KOPT-K1 (cell line): ENCODE measurements around the gene NFIA.
"Not testable (repeated sequence)": the region's sequence is repeated elsewhere in the genome, so short reads cannot be mapped to it uniquely, and the experiment has no call there.

Experiments
- H3K27ac ChIP-seq: fragments of 200-600 bp; sonication (generic); 2 replicates; pipeline ENCODE4 v1.5.1; 2016; ENCODE audit warnings: antibody characterized with exemption, mild to moderate bottlenecking, low read depth, low read length; ENCODE audit not compliant: poor library complexity, severe bottlenecking
- H3K36me3 ChIP-seq: fragments of 200-600 bp; sonication (generic); 2 replicates; pipeline ENCODE4 v1.5.1; 2017; ENCODE audit warnings: antibody characterized with exemption, mild to moderate bottlenecking, low read length, moderate library complexity; ENCODE audit not compliant: insufficient read depth
- H3K9me3 ChIP-seq: fragments of 200-600 bp; sonication (generic); 2 replicates; pipeline ENCODE4 v1.5.1; 2017; ENCODE audit warnings: antibody characterized with exemption, low read length, mild to moderate bottlenecking; ENCODE audit not compliant: insufficient read depth, poor library complexity, severe bottlenecking

The NFIA gene

DNA sequence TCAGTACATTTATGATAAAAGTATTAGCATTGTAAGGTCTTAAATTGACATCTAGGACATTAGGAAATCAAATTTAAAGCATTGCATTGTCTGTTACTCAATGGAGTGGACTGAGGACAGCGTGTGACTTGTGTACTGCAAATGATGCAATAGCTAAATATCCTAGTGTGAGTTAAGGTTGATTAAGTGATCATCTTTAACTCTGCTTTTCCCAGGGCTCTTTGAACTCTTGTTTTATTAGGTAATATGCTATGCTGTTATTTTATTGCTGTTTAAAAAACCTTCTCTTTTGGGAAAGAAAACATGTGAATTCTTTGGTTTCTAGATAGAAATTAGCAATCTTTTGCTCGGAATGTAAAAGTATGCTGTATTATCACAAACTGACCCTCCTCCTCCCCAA is 38.6 kb downstream of the NFIA start:
- no peak overlapping the region for H3K27ac ChIP-seq
- no peaks in the 10 kb centered on the region for H3K36me3 ChIP-seq
- no peaks in the 10 kb centered on the region for H3K9me3 ChIP-seq

- Histone ChIP-seq H3K36me3 (no peaks in the 10 kb centered on the region), H3K9me3 (no peaks in the 10 kb centered on the region), H3K27ac (no peak overlapping the region)
Observed at GRCh38 chr1:61121631-61122030, 39.3 kb downstream of the NFIA start.

DNA sequence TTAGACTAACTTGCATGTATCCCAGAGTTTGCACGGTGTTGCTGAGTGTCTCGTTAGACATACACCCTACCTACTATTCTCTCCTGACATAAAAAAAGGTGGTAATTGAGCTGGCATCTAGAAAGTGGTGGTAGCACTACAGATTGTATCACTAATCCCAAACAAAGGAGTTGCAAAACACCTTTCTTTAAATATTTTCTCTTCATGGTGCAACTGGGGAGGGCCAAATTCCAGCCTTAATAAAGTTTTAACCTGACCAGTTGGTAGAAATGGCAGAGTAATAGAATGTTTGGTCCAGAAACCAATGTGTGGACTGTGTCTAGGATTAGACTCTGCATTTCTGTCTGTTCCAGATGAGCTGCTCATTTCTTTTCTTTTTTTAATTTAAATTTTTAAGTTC is 40.0 kb downstream of the NFIA start:
- Histone ChIP-seq H3K9me3 (no peaks in the 10 kb centered on the region), H3K36me3 (no peaks in the 10 kb centered on the region), H3K27ac (no peak overlapping the region)

GRCh38 chr1:61123326-61123725 is 41.0 kb downstream of the NFIA start:
- Histone ChIP-seq H3K36me3 (no peaks in the 10 kb centered on the region), H3K9me3 (no peaks in the 10 kb centered on the region), H3K27ac (no peak overlapping the region)

DNA sequence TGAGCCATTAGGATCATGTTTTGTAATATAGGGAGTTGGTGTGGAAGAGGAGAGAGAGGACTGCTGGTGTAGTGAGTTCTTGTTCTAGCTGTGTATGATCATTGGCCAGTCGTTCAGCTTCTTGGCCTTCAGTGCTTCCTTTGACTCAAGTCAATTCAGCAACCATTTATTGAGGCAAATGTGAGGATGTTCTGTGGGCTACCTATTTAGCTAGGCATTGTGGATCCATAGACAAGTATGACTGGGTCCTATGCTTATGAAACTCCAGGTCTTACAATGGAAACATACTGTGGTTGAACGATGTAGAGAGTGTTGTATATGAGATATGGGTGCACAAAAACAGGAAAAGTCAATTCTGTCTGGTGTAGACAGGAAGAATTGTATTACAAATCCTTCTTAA is 41.7 kb downstream of the NFIA start:
- Histone ChIP-seq H3K27ac (no peak overlapping the region), H3K36me3 (no peaks in the 10 kb centered on the region), H3K9me3 (no peaks in the 10 kb centered on the region)

DNA sequence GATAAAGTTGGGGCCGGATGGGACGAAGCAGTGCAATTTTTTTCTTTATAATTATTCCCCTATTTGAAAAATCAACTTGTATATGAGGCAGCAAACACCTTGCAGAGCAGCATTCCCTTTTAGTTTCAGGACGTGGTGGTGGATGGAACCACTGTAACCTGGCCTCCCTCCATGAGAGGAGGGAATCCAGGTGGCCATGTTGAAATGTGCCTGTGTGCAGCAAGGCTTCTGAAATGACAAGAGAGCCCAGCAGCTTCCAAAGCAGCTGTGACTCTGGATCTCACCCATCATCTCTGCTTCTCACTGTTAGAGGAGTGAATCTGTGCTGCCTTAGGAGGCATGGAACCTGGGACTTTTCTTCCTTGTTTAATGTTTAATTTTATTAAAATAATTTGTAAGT is 42.3 kb downstream of the NFIA start:
- H3K27ac ChIP-seq, result no peak overlapping the region
- no peaks in the 10 kb centered on the region for H3K9me3 ChIP-seq
- no peaks in the 10 kb centered on the region for H3K36me3 ChIP-seq

GRCh38 chr1:61125263-61125662 is 42.9 kb downstream of the NFIA start:
- no peaks in the 10 kb centered on the region for H3K9me3 ChIP-seq

GRCh38 chr1:61125895-61126294 is 43.5 kb downstream of the NFIA start:
- no peaks in the 10 kb centered on the region for H3K9me3 ChIP-seq

More at GRCh38 chr1:61125263-61125662, 42.9 kb downstream of the NFIA start:
- Histone ChIP-seq H3K36me3 (no peaks in the 10 kb centered on the region), H3K27ac (no peak overlapping the region)

GRCh38 chr1:61126843-61127242 is 44.5 kb downstream of the NFIA start:
- not testable (repeated sequence) for H3K9me3 ChIP-seq, H3K36me3 ChIP-seq

More at GRCh38 chr1:61125895-61126294, 43.5 kb downstream of the NFIA start:
- Histone ChIP-seq H3K36me3 (no peaks in the 10 kb centered on the region), H3K27ac (no peak overlapping the region)

DNA sequence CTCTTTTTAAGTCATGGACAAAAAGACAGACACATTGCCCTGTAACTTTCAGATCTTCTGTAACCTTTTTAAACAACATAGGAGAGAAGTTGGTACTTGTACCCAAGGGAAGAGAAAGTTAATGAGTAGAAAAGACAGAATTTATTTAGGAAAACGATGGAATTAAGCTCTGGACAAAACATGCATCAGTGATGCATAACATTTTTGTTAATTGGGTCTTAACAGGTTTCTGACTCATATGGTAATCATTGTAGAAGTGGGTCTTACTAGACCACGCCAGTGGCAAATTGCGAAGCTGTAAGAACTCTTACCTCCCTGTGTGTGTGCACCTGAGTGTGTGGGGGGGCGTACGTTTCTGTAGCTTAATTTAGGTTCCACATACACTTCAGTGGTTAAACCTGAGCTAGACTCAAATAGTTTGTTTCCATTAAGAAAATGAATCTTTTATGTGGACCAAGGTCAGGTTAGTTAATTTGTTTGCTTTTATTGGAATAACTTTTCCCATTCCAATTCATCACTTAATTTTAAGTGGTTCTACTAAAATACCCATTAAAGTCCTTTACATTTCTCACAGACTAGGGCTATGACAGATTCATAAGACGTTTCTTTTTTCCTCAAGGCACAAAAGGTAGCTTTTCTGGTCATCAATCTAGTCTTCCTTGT is 48.1 kb downstream of the NFIA start:
- Histone ChIP-seq H3K9me3 (no peaks in the 10 kb centered on the region), H3K27ac (no peak overlapping the region), H3K36me3 (no peaks in the 10 kb centered on the region)

More at GRCh38 chr1:61126843-61127242, 44.5 kb downstream of the NFIA start:
- H3K27ac ChIP-seq, result not testable (repeated sequence)

DNA sequence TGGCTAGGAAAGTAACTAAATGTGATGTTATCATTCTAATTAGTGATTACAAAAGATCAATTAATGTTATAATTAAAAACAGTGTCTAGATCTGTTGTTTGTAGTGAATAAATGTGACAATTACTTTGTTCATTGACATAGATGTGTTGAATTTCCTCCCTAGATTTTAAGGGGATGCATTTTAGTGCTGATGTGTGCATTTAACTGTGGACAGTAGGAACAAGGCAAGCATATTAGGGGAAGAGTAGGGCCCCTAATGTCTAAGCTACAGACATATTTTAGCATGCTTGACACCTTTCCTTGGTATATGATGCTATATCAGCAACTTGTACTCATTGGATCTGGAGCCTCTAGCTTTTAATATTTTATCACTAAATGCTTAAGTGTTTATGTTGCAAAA is 48.9 kb downstream of the NFIA start:
- H3K9me3 ChIP-seq, result no peaks in the 10 kb centered on the region
- H3K36me3 ChIP-seq, result no peaks in the 10 kb centered on the region
- H3K27ac ChIP-seq, result no peak overlapping the region

DNA sequence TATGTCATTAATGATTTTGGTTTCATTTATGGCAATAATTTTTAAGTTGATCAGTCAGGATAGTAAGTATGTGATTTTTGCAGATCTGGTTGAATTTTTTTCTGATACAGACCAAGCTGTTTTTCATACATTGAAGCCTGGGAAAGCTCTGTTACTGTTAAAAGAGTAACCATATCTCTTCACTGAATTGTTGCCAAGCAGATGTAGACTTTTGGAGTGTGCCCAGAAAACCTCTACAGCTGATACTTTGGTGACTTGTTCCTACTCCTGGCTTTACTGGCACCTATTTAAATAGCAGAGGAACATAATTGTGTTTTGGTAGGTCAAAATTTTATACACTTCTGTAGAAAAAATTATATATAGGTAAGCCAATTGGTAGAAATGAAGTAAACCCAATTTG is 49.4 kb downstream of the NFIA start:
- Histone ChIP-seq H3K27ac (no peak overlapping the region), H3K9me3 (no peaks in the 10 kb centered on the region), H3K36me3 (no peaks in the 10 kb centered on the region)

DNA sequence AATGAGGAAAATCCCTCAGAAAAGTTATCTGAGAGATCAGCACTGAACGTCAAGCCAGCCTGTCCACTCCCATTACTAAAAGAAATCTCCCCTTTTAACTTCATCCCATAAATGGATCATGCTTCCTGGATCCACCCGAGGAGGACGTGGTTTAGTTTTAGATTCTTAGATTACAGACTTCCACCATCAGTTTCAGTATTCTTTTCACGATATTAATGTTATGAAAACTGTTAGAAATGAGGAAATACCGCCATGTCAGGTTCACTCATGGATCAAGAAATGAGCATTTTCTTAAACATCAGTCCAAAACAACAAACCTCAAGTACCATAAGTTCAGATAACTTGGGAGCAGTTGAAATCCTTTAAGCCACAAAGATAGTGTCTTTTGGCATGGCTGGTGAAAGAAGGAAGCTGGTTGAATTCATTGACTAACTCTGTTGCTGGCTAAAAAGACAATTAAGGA is 49.8 kb downstream of the NFIA start:
- H3K27ac ChIP-seq, result no peak overlapping the region
- H3K36me3 ChIP-seq, result no peaks in the 10 kb centered on the region
- H3K9me3 ChIP-seq, result no peaks in the 10 kb centered on the region

- H3K27ac ChIP-seq, result no peak overlapping the region
- no peaks in the 10 kb centered on the region for H3K9me3 ChIP-seq
Observed at GRCh38 chr1:61132645-61133334, 50.4 kb downstream of the NFIA start.

GRCh38 chr1:61133335-61134019 is 51.1 kb downstream of the NFIA start:
- H3K27ac ChIP-seq, result no peak overlapping the region
- no peaks in the 10 kb centered on the region for H3K36me3 ChIP-seq
- H3K9me3 ChIP-seq, result no peaks in the 10 kb centered on the region

More at GRCh38 chr1:61132645-61133334, 50.4 kb downstream of the NFIA start:
- H3K36me3 ChIP-seq, result no peaks in the 10 kb centered on the region
